ENCODE measurements around the gene OTULINL. TPM values are rescaled to one million over a fixed set of nuclear protein-coding genes. Genes with fewer than 3 reads are reported as not detected.

OTULINL gene
- total and polyA plus RNA-seq, 3 experiments from 2014 or later, result 15.4 to 24.5 (median 19.6) TPM

DNA sequence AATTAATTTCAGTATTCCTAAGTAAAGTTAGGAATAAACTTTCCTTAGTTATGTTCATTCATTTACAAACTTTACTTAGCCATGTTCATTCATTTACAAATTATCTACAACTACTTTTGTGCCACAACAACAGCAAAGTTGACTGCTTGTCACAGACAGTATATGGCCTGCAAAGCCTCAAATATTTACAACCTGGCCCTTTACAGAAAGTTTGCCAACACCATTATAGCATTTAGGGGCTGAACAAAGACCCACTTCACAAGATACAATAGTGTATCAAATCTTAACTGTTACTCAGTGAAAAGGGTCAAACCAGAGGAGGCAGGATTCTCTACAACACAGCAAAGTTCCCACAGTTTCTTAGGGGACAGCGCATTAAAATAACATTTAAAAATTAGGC lies 9.7 kb upstream of the OTULINL start:
- peaks cover 0 to 3% (median 0%) of the 10 kb centered on the region in 3 donors for H3K36me3 Mint-ChIP-seq
- Histone ChIP-seq H3K27me3 (ENCODE audit: insufficient read depth, low read length, poor library complexity, severe bottlenecking) (no peaks in the 10 kb centered on the region), H3K9me3 (ENCODE audit: low read length) (no peaks in the 10 kb centered on the region), H3K27ac (ENCODE audit: low read depth, low read length) (no peak overlapping the region), H3K36me3 (ENCODE audit: insufficient read depth, low read length) (no peaks in the 10 kb centered on the region), H3K4me3 (ENCODE audit: low read length) (no peak overlapping the region), H3K4me1 (ENCODE audit: insufficient read depth, low read length) (no peaks in the 10 kb centered on the region)
- DNase-seq, result no peak
- POLR2A ChIA-PET, result no interaction called here
- H3K9me3 Mint-ChIP-seq, result no peaks in the 10 kb centered on the region
- CTCF ChIA-PET, result no interaction called here
- H3K4me3 Mint-ChIP-seq, result no peak overlapping the region
- peaks cover 0 to 3% of the 10 kb centered on the region in 2 donors for H3K27me3 Mint-ChIP-seq
- H3K27ac Mint-ChIP-seq, result no peak overlapping the region
- no peaks in the 10 kb centered on the region for H3K4me1 Mint-ChIP-seq

DNA sequence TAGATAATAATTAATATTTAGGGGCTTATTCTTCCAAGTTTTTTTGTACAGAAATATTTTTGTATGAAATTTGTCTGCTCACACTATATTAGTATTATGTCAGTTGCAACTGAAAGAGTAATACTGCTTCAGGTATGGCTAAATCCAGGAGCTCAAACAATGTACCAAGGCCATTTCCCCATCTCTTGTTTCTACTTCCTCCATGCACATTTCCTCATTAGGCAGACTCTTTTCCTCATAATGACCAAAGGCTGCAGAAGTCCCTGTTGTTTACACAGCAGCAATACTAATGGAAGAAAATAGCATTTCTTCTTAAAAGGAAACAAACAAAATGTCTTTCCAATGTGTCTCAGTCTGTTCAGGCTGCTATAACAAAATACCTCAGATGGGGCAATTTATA lies 9.2 kb upstream of the OTULINL start:
- H3K27ac ChIP-seq (ENCODE audit: low read depth, low read length), result no peak overlapping the region
- H3K9me3 ChIP-seq (ENCODE audit: low read length), result no peaks in the 10 kb centered on the region
- no peaks in the 10 kb centered on the region for H3K36me3 ChIP-seq (ENCODE audit: insufficient read depth, low read length)
- no peaks in the 10 kb centered on the region for H3K27me3 ChIP-seq (ENCODE audit: insufficient read depth, low read length, poor library complexity, severe bottlenecking)
- H3K4me3 Mint-ChIP-seq, result no peak overlapping the region
- H3K4me1 Mint-ChIP-seq, result no peaks in the 10 kb centered on the region
- H3K4me3 ChIP-seq (ENCODE audit: low read length), result no peak overlapping the region
- H3K4me1 ChIP-seq (ENCODE audit: insufficient read depth, low read length), result no peaks in the 10 kb centered on the region
- CTCF ChIA-PET, result no interaction called here
- no peak for DNase-seq
- no peaks in the 10 kb centered on the region for H3K9me3 Mint-ChIP-seq
- H3K27ac Mint-ChIP-seq, result no peak overlapping the region
- H3K27me3 Mint-ChIP-seq, result peaks cover 0 to 3% of the 10 kb centered on the region in 2 donors
- POLR2A ChIA-PET, result no interaction called here
- H3K36me3 Mint-ChIP-seq, result no peaks in the 10 kb centered on the region

DNA sequence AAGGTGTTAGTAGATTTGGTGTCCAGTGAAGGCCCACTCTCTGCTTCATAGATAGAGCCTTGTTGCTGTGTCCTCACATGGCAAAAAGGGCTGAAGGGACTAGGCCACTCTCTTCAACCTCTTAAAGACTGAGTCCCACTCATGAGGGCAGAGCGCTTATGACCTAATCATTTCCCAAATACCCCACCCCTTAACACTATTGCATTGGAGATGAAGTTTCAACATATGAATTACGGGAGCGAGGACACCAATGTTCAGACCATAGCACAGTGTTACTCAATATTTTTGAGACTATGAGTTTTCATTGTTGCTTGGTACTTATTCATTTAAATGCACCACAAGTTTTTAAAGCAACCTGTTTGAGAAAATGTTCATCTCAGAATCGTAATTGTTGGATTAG lies 8.8 kb upstream of the OTULINL start:
- Mint-ChIP-seq H3K4me3 (no peak overlapping the region), H3K4me1 (no peaks in the 10 kb centered on the region), H3K9me3 (no peaks in the 10 kb centered on the region), H3K27me3 (peaks cover 0 to 3% of the 10 kb centered on the region in 2 donors), H3K36me3 (no peaks in the 10 kb centered on the region), H3K27ac (no peak overlapping the region)
- CTCF ChIA-PET, result no interaction called here
- POLR2A ChIA-PET, result no interaction called here
- Histone ChIP-seq H3K27me3 (ENCODE audit: insufficient read depth, low read length, poor library complexity, severe bottlenecking) (no peaks in the 10 kb centered on the region), H3K4me1 (ENCODE audit: insufficient read depth, low read length) (no peaks in the 10 kb centered on the region), H3K36me3 (ENCODE audit: insufficient read depth, low read length) (no peaks in the 10 kb centered on the region), H3K27ac (ENCODE audit: low read depth, low read length) (no peak overlapping the region), H3K4me3 (ENCODE audit: low read length) (no peak overlapping the region), H3K9me3 (ENCODE audit: low read length) (no peaks in the 10 kb centered on the region)
- DNase-seq, result no peak

DNA sequence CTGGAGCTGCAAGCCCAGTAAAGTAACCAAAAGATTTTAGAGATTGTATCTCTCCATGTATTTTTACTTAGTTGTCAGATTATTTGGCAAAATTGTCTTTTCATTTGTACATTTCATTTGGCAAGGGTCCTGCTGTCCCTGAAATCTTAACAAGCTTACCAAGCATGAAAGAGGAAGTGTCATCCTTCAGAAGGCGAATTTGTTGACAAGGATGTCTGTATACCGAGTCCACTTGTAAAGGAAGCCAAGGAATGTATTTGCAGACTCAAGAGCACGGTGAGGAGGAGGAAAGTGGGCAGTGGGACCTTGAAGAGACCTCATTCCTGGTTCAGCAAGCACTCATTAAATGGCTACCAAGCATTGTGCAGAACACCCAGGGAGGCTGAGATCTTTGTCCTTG lies 7.5 kb upstream of the OTULINL start:
- Mint-ChIP-seq H3K27ac (no peak overlapping the region), H3K4me3 (no peak overlapping the region), H3K4me1 (no peaks in the 10 kb centered on the region), H3K36me3 (no peaks in the 10 kb centered on the region), H3K27me3 (peaks cover 0 to 3% of the 10 kb centered on the region in 2 donors), H3K9me3 (no peaks in the 10 kb centered on the region)
- Histone ChIP-seq H3K36me3 (ENCODE audit: insufficient read depth, low read length) (no peaks in the 10 kb centered on the region), H3K9me3 (ENCODE audit: low read length) (no peaks in the 10 kb centered on the region), H3K27me3 (ENCODE audit: insufficient read depth, low read length, poor library complexity, severe bottlenecking) (no peaks in the 10 kb centered on the region), H3K4me1 (ENCODE audit: insufficient read depth, low read length) (no peaks in the 10 kb centered on the region), H3K27ac (ENCODE audit: low read depth, low read length) (no peak overlapping the region), H3K4me3 (ENCODE audit: low read length) (no peak overlapping the region)
- no peak for DNase-seq
- CTCF ChIA-PET, result no interaction called here
- POLR2A ChIA-PET, result no interaction called here

DNA sequence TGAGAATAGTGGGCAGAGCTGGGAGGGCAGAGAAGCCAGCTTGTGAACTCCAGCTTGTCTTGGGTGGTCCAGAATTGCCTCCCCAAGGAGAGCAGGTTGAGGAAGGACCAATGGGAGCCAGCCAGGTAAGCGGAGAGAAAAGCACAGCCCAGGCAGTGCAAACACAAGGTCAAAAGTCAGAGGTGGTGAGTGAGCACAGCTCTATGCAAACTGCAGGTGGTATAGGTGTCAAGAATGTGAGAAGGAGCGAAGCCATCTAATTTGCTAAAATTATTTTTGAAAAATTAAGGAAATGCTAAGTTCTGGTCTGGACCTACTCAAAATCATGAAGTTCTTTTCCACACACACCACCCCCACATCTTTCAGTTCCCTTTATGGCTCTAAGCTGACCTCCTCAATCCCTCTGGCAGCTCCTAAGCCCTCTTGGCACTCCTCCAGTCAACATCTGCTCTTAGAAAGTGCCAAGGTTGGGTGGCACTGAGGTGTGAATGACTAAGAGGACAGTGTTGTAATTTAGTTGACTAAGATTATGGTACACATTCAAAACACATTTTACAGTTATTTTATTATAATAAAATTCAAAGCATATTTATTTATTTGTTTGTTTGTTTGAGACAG lies 6.6 kb upstream of the OTULINL start:
- Mint-ChIP-seq H3K4me3 (no peak overlapping the region), H3K4me1 (no peaks in the 10 kb centered on the region), H3K27me3 (peaks cover 3 to 8% of the 10 kb centered on the region in 2 donors), H3K9me3 (no peaks in the 10 kb centered on the region), H3K27ac (peak overlapping the region in 1 of 8 donors; percentile 84), H3K36me3 (no peaks in the 10 kb centered on the region)
- H3K36me3 ChIP-seq (ENCODE audit: insufficient read depth, low read length), result no peaks in the 10 kb centered on the region
- no peak for DNase-seq
- ChIA-PET CTCF (no interaction called here), POLR2A (no interaction called here)
- H3K27ac ChIP-seq (ENCODE audit: low read depth, low read length), result no peak overlapping the region
- H3K4me1 ChIP-seq (ENCODE audit: insufficient read depth, low read length), result no peaks in the 10 kb centered on the region
- H3K27me3 ChIP-seq (ENCODE audit: insufficient read depth, low read length, poor library complexity, severe bottlenecking), result no peaks in the 10 kb centered on the region
- no peak overlapping the region for H3K4me3 ChIP-seq (ENCODE audit: low read length)
- H3K9me3 ChIP-seq (ENCODE audit: low read length), result no peaks in the 10 kb centered on the region

DNA sequence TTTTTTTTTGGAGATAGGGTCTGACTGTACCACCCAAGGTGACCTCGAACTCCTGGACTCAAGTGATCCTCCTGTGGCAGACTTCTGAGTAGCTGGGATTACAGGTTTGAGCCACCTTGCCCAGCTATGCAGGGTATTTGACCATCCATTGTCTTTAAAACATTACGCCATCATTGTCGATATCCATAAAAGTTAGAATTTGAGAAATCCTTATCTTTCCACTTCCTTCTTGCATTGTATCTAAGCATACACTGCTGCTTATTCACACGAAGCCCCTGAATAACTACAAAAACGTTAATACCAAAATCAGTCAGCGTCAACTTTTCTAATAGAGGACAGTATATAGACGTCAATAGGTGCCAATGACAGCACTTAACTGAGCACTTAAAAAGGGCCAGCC lies 5.4 kb upstream of the OTULINL start:
- ChIA-PET POLR2A (no interaction called here), CTCF (no interaction called here)
- Histone ChIP-seq H3K4me1 (ENCODE audit: insufficient read depth, low read length) (no peaks in the 10 kb centered on the region), H3K36me3 (ENCODE audit: insufficient read depth, low read length) (no peaks in the 10 kb centered on the region), H3K4me3 (ENCODE audit: low read length) (no peak overlapping the region), H3K9me3 (ENCODE audit: low read length) (no peaks in the 10 kb centered on the region), H3K27me3 (ENCODE audit: insufficient read depth, low read length, poor library complexity, severe bottlenecking) (no peaks in the 10 kb centered on the region), H3K27ac (ENCODE audit: low read depth, low read length) (no peak overlapping the region)
- Mint-ChIP-seq H3K9me3 (no peaks in the 10 kb centered on the region), H3K27ac (no peak overlapping the region), H3K27me3 (peaks cover 0 to 9% of the 10 kb centered on the region in 2 donors), H3K4me3 (no peak overlapping the region), H3K36me3 (no peaks in the 10 kb centered on the region), H3K4me1 (peaks cover 4 to 8% (median 8%) of the 10 kb centered on the region in 3 donors)
- no peak for DNase-seq

DNA sequence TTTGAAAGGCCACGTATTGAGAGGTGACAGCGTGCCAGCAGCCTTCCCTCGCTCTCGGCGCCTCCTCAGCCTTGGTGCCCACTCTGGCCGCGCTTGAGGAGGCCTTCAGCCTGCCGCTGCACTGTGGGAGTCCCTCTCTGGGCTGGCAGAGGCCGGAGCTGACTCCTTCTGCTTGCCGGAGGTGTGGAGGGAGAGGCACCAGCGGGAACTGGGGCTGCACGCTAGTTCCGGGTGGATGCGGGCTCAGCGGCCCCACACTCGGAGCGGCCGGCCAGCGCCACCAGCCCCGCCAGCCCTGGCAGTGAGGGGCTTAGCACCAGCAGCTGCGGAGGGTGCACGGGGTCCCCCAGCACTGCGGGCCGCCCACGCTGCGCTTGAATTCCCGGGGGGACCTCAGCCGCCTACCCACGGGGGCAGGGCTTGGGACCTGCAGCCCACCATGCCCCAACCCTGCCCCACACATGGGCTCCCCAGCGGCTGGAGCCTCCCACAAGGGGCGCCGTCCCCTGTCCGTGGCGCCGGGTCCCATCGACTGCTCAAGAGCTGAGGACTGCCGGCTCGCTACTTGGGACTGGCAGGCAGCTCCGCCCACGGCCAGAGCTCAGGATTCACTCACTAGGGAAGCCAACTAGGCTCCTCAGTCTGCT lies 4.4 kb upstream of the OTULINL start:
- no peaks in the 10 kb centered on the region for H3K4me1 ChIP-seq (ENCODE audit: insufficient read depth, low read length)
- Mint-ChIP-seq H3K9me3 (no peaks in the 10 kb centered on the region), H3K27ac (no peak overlapping the region), H3K4me1 (peaks cover 4 to 9% (median 8%) of the 10 kb centered on the region in 3 donors), H3K36me3 (peaks cover 0 to under 1% (median 0%) of the 10 kb centered on the region in 3 donors), H3K27me3 (peaks cover 0 to 9% of the 10 kb centered on the region in 2 donors), H3K4me3 (no peak overlapping the region)
- no peak overlapping the region for H3K4me3 ChIP-seq (ENCODE audit: low read length)
- no peaks in the 10 kb centered on the region for H3K9me3 ChIP-seq (ENCODE audit: low read length)
- ChIA-PET CTCF (no interaction called here), POLR2A (no interaction called here)
- no peaks in the 10 kb centered on the region for H3K36me3 ChIP-seq (ENCODE audit: insufficient read depth, low read length)
- DNase-seq, result no peak
- H3K27me3 ChIP-seq (ENCODE audit: insufficient read depth, low read length, poor library complexity, severe bottlenecking), result no peaks in the 10 kb centered on the region
- H3K27ac ChIP-seq (ENCODE audit: low read depth, low read length), result no peak overlapping the region

DNA sequence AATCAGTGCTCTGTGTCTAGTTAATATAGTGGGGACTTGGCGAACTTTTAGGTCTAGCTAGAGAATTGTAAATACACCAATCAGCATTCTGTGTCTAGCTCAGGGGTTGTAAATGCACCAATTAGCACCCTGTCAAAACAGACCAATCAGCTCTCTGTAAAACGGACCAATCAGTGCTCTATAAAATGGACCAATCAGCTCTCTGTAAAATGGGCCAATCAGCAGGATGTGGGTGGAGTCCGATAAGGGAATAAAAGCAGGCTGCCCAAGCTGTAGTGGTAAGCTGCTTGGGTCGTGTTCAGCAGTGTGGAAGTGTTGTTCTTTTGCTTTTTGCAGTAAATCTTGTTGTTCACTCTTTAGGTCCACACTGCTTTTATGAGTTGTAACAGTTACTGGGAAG lies 3.6 kb upstream of the OTULINL start:
- Histone ChIP-seq H3K36me3 (ENCODE audit: insufficient read depth, low read length) (no peaks in the 10 kb centered on the region), H3K27ac (ENCODE audit: low read depth, low read length) (no peak overlapping the region), H3K9me3 (ENCODE audit: low read length) (no peaks in the 10 kb centered on the region), H3K4me1 (ENCODE audit: insufficient read depth, low read length) (peaks cover 6% of the 10 kb centered on the region), H3K4me3 (ENCODE audit: low read length) (no peak overlapping the region), H3K27me3 (ENCODE audit: insufficient read depth, low read length, poor library complexity, severe bottlenecking) (no peaks in the 10 kb centered on the region)
- Mint-ChIP-seq H3K4me3 (peak overlapping the region in 1 of 7 donors; percentile 4), H3K4me1 (peaks cover 10 to 17% (median 15%) of the 10 kb centered on the region in 3 donors), H3K9me3 (no peaks in the 10 kb centered on the region), H3K27ac (no peak overlapping the region), H3K36me3 (peaks cover 0 to 4% (median 0%) of the 10 kb centered on the region in 3 donors), H3K27me3 (peaks cover 0 to 9% of the 10 kb centered on the region in 2 donors)
- DNase-seq, result no peak
- POLR2A ChIA-PET, result no interaction called here
- CTCF ChIA-PET, result no interaction called here
